Small intestine (tissue), 16 donors: ENCODE data around the gene RNF113A. TPM values are rescaled to one million over a fixed set of nuclear protein-coding genes. Genes with fewer than 3 reads are reported as not detected.

Source experiments
- DNase-seq, 2 donors: peaks; one replicate each; pipeline versions ENCODE4 v3.0.0 to v3.0.0-alpha.2; 2013
- FAIRE-seq: peaks from 2 replicates; lab custom pipeline; 2012; peaks lifted over from hg19 to GRCh38; lab: Jason Lieb, UNC
- H3K27ac ChIP-seq, 3 donors: one replicate each; pipeline ENCODE4 v1.5.1; 2013; ENCODE audit warnings: low read length in 2 of 3, mild to moderate bottlenecking in 2 of 3, control low read depth in 1 of 3, inconsistent platforms in 1 of 3, low read depth in 1 of 3, moderate library complexity in 1 of 3
- H3K27me3 ChIP-seq, 3 donors: one replicate each; pipeline ENCODE4 v1.6.1; 2013; ENCODE audit warnings: low read length in 3 of 3, inconsistent platforms in 1 of 3; ENCODE audit not compliant: control insufficient read depth in 3 of 3, insufficient read depth in 3 of 3
- H3K36me3 ChIP-seq, 3 donors: one replicate each; pipeline ENCODE4 v1.6.1; 2013; ENCODE audit warnings: low read length in 3 of 3, inconsistent platforms in 1 of 3, low read depth in 1 of 3, mild to moderate bottlenecking in 1 of 3, moderate library complexity in 1 of 3; ENCODE audit not compliant: control insufficient read depth in 3 of 3, insufficient read depth in 2 of 3
- H3K4me1 ChIP-seq, 3 donors: one replicate each; pipeline ENCODE4 v1.6.1; 2013; ENCODE audit warnings: low read length in 2 of 3, inconsistent platforms in 1 of 3, low read depth in 1 of 3, mild to moderate bottlenecking in 1 of 3, moderate library complexity in 1 of 3; ENCODE audit not compliant: control insufficient read depth in 3 of 3, insufficient read depth in 2 of 3
- H3K4me3 ChIP-seq, 3 donors: one replicate each; pipeline ENCODE4 v1.5.1; 2013; ENCODE audit warnings: low read length in 3 of 3, control low read depth in 1 of 3, inconsistent platforms in 1 of 3, low read depth in 1 of 3, mild to moderate bottlenecking in 1 of 3, moderate library complexity in 1 of 3
- H3K9me3 ChIP-seq, 2 donors: one replicate each; pipeline ENCODE4 v1.6.1; 2013; ENCODE audit warnings: low read depth in 1 of 2, low read length in 1 of 2; ENCODE audit not compliant: control insufficient read depth in 2 of 2, insufficient read depth in 1 of 2
- WGBS, 3 donors: extraction: QIAGEN DNeasy Blood & Tissue Kit; methylation state at CpG; one replicate each; pipeline ENCODE4 v1.1.7; 2013; 5-methylcytosine and 5-hydroxymethylcytosine counted together
- long read RNA-seq, 10 donors: transcript quantifications; one replicate each; lab custom pipeline, GENCODE V29; 2026
- polyA plus RNA-seq, 4 donors: library from polyadenylated mRNA; stranded (reverse) in 3 of 4; unstranded in 1 of 4; fragments of 200-250 nt in 3 of 4; fragments of 120-200 nt in 1 of 4; gene quantifications; one replicate each; pipeline versions ENCODE4 v1.2.1 to v1.2.3, GENCODE V29; 2013
- donor health status: healthy with polysubstance abuse.
- donor health status: control.
- donor health status: control.
- donor health status: Bipolar disorder and iron deficiency.
- donor health status: healthy.

Gene RNF113A
- 10 to 100 TPM; 17.5 to 27.5 (median 21.0) TPM for polyA plus RNA-seq
- long read RNA-seq, donor 1, transcript RNF113A-201 (1 exons, 1,353 nt) = major isoform, 39 of 39 reads
- long read RNA-seq, donor 1, partial matches to known transcripts = 0 of 39 reads
- long read RNA-seq, donor 1, other reads (novel, unspliced or antisense) = 0 of 39 reads
- long read RNA-seq, donor 2, transcript RNF113A-201 (1 exons, 1,353 nt) = major isoform, 13 of 13 reads
- long read RNA-seq, donor 2, partial matches to known transcripts = 0 of 13 reads
- long read RNA-seq, donor 2, other reads (novel, unspliced or antisense) = 0 of 13 reads
- long read RNA-seq, donor 3, transcript RNF113A-201 (1 exons, 1,353 nt) = major isoform, 15 of 15 reads
- long read RNA-seq, donor 3, partial matches to known transcripts = 0 of 15 reads
- long read RNA-seq, donor 3, other reads (novel, unspliced or antisense) = 0 of 15 reads
- long read RNA-seq, donor 4, partial matches to known transcripts = 0 of 1 reads
- long read RNA-seq, donor 4, other reads (novel, unspliced or antisense) = 0 of 1 reads
- long read RNA-seq, donor 5, partial matches to known transcripts = 0 of 3 reads
- long read RNA-seq, donor 5, other reads (novel, unspliced or antisense) = 0 of 3 reads
- long read RNA-seq, donor 6, transcript RNF113A-201 (1 exons, 1,353 nt) = major isoform, 16 of 16 reads
- long read RNA-seq, donor 6, partial matches to known transcripts = 0 of 16 reads
- long read RNA-seq, donor 6, other reads (novel, unspliced or antisense) = 0 of 16 reads
- long read RNA-seq, donor 7, transcript RNF113A-201 (1 exons, 1,353 nt) = major isoform, 12 of 12 reads
- long read RNA-seq, donor 7, partial matches to known transcripts = 0 of 12 reads
- long read RNA-seq, donor 7, other reads (novel, unspliced or antisense) = 0 of 12 reads
- long read RNA-seq, donor 8, partial matches to known transcripts = 0 of 2 reads
- long read RNA-seq, donor 8, other reads (novel, unspliced or antisense) = 0 of 2 reads
- long read RNA-seq, donor 9, partial matches to known transcripts = 0 of 2 reads
- long read RNA-seq, donor 9, other reads (novel, unspliced or antisense) = 0 of 2 reads
- long read RNA-seq, donor 10, transcript RNF113A-201 (1 exons, 1,353 nt) = major isoform, 21 of 21 reads
- long read RNA-seq, donor 10, partial matches to known transcripts = 0 of 21 reads
- long read RNA-seq, donor 10, other reads (novel, unspliced or antisense) = 0 of 21 reads

- 0 to 40% (median 6%) methylated on average over 45 to 62 of the region's 62 CpGs for WGBS, 3 donors
- peaks cover 0 to 5% (median 0%) of the 10 kb centered on the region in 3 donors for H3K4me1 ChIP-seq
- FAIRE-seq (no peak), DNase-seq (peak; percentile 90 to 91)
- no peaks in the 10 kb centered on the region for H3K27me3 ChIP-seq
- peak within 1 kb of the TSS; percentile 63 to 76 (median 64) for H3K4me3 ChIP-seq
- peak within 1 kb of the TSS; percentile 86 to 96 (median 90) for H3K27ac ChIP-seq
- H3K9me3 ChIP-seq = no peaks in the 10 kb centered on the region
- peaks cover 0 to 9% (median 0%) of the 10 kb centered on the region in 3 donors for H3K36me3 ChIP-seq
These were observed at the start of gene RNF113A, which contains the start of gene NDUFA1 for GRCh38 chrX:119871599-119872395. Gene RNF113A, minus strand, starts transcription at chrX:119871733. Its CDS starts 120 bp downstream, at chrX:119871613. Gene NDUFA1, plus strand, starts transcription at chrX:119871832. Its CDS starts 80 bp downstream, at chrX:119871912.

GRCh38 chrX:119919835-119920585 is 48.5 kb upstream of the RNF113A start:
- 78 to 99% (median 88%) methylated on average over 5 of the region's 5 CpGs for WGBS, 3 donors
- DNase-seq = no peak
- H3K4me3 ChIP-seq = no peak overlapping the region
- H3K9me3 ChIP-seq = no peaks in the 10 kb centered on the region
- no peaks in the 10 kb centered on the region for H3K27me3 ChIP-seq
- FAIRE-seq = no peak
- no peak overlapping the region for H3K27ac ChIP-seq
- no peaks in the 10 kb centered on the region for H3K36me3 ChIP-seq
- H3K4me1 ChIP-seq = no peaks in the 10 kb centered on the region

DNA sequence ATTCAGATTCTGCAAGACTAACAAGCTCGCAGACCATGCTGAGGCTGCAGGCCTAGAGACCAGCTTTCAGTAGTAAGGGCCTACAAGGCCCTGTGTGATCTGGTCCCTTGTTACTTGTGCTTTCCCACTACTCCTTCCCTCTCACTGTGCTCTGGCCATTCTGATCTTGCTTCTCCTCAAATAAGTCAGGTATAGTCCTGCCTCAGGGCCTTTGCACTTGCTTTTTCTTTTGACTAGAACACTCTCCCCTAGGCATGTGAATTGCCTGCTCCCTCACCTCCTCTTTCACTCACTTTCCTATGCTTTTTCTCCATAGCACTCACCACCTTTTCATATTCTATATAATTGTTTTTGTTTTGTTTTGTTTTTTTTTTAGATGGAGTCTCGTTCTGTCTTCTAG is 46.3 kb upstream of the RNF113A start:
- Histone ChIP-seq H3K36me3 (no peaks in the 10 kb centered on the region), H3K9me3 (no peaks in the 10 kb centered on the region), H3K27me3 (no peaks in the 10 kb centered on the region), H3K27ac (no peak overlapping the region), H3K4me3 (no peak overlapping the region), H3K4me1 (no peaks in the 10 kb centered on the region)
- FAIRE-seq (no peak), DNase-seq (no peak)
- 81 to 94% (median 91%) methylated on average over 2 of the region's 2 CpGs for WGBS, 3 donors

DNA sequence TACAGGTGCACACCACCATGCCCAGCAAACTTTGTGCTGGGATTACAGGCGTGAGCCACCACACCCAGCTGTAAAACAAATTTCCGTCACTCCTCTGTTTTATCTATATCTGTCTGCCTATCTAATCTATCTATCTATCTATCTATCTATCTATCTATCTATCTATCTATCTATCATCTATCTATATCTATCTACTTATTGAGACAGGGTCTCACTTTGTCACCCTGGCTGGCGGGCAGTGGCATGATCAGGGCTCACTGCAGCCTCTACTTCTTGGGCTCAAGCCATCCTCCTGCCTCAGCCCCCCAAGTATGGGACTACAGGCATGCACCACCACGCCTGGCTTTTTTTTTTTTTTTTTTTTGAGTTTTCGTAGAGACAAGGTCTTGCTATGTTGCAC is 44.8 kb upstream of the RNF113A start:
- Histone ChIP-seq H3K27ac (no peak overlapping the region), H3K36me3 (no peaks in the 10 kb centered on the region), H3K4me3 (no peak overlapping the region), H3K9me3 (no peaks in the 10 kb centered on the region), H3K27me3 (no peaks in the 10 kb centered on the region), H3K4me1 (no peaks in the 10 kb centered on the region)
- FAIRE-seq = no peak
- DNase-seq = no peak
- 59 to 85% (median 60%) methylated on average over 4 to 5 of the region's 5 CpGs for WGBS, 3 donors

GRCh38 chrX:119900976-119901375 is 29.4 kb upstream of the RNF113A start:
- FAIRE-seq = no peak
- Histone ChIP-seq H3K27ac (no peak overlapping the region), H3K36me3 (no peaks in the 10 kb centered on the region), H3K9me3 (no peaks in the 10 kb centered on the region), H3K4me1 (no peaks in the 10 kb centered on the region), H3K4me3 (no peak overlapping the region), H3K27me3 (no peaks in the 10 kb centered on the region)
- no peak for DNase-seq
- 54 to 86% (median 65%) methylated on average over 1 of the region's 1 CpG for WGBS, 3 donors

GRCh38 chrX:119899125-119899524 is 27.6 kb upstream of the RNF113A start:
- Histone ChIP-seq H3K9me3 (no peaks in the 10 kb centered on the region), H3K27me3 (no peaks in the 10 kb centered on the region), H3K4me3 (no peak overlapping the region), H3K4me1 (no peaks in the 10 kb centered on the region), H3K27ac (peak overlapping the region in 1 of 3 donors; percentile 21), H3K36me3 (no peaks in the 10 kb centered on the region)
- peak; percentile 9 to 20 for DNase-seq
- FAIRE-seq = no peak
- 9 to 21% (median 15%) methylated on average over 2 of the region's 2 CpGs for WGBS, 3 donors

DNA sequence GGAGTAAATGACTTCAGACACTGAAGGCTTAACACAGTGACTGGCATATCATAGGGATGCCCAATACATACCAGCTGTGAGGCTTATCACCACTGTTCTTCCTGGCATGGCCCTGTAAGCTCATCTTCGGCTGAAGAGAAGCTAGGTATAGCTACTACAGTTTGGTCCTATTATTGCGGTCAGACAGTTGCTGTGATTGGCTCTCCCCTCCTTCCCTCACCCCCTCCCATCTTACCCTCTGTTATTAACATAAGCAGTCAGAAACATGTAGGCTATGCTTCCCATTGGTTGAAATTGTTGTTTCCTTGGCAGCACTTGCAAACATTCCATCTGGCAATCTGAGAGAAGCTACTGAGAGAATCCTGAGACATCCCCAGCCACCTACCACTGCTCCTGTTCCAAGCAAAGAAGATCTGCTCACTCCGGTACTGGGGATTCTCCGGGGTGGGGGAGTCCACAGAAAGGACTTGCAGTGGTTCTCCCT is 24.4 kb upstream of the RNF113A start, which contains the start of gene AKAP14:
Gene AKAP14 (plus strand): TSS at position 51 of the 484 bp plus-strand sequence. CDS start 7,331 bp downstream, outside the sequence.
- WGBS, 3 donors = 68 to 88% (median 72%) methylated on average over 4 of the region's 4 CpGs
- Histone ChIP-seq H3K36me3 (no peaks in the 10 kb centered on the region), H3K4me3 (no peak within 1 kb of the TSS), H3K27me3 (no peaks in the 10 kb centered on the region), H3K4me1 (no peaks in the 10 kb centered on the region), H3K27ac (no peak within 1 kb of the TSS), H3K9me3 (no peaks in the 10 kb centered on the region)
- FAIRE-seq (no peak), DNase-seq (no peak)
